ENCODE results near the gene LMO7. TPM values are rescaled to one million over a fixed set of nuclear protein-coding genes. Genes with fewer than 3 reads are reported as not detected.

The LMO7 gene
- total and polyA plus RNA-seq, 8 donors = 123 to 669 (median 202) TPM

DNA sequence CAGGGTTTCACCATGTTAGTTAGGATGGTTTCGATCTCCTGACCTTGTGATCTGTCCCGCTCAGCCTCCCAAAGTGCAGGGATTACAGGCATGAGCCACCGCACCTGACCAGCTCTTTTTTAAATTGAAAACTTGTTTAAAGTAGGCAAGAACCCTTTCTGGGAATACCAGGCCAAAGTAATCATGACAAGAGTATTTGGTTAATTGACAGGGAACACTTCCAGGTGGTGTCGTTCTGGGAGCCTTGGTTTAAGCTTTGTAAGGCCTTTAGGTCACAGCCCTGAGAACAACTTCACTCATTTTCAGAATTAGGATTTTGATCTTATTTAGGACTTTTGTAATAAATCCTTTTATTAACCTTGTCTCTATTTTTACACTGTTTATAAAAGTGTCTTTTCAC is 115.2 kb downstream of the LMO7 start:
- DNase-seq (no peak), ATAC-seq (peak; percentile 72)
- H3K9me3 ChIP-seq = peaks cover 0 to 7% of the 10 kb centered on the region in 2 donors
- H3K4me3 ChIP-seq = no peak overlapping the region
- H3K4me1 ChIP-seq = no peaks in the 10 kb centered on the region
- no peak overlapping the region for H3K27ac ChIP-seq
- H3K36me3 ChIP-seq = no peaks in the 10 kb centered on the region
- TF ChIP-seq, protein P1, sequence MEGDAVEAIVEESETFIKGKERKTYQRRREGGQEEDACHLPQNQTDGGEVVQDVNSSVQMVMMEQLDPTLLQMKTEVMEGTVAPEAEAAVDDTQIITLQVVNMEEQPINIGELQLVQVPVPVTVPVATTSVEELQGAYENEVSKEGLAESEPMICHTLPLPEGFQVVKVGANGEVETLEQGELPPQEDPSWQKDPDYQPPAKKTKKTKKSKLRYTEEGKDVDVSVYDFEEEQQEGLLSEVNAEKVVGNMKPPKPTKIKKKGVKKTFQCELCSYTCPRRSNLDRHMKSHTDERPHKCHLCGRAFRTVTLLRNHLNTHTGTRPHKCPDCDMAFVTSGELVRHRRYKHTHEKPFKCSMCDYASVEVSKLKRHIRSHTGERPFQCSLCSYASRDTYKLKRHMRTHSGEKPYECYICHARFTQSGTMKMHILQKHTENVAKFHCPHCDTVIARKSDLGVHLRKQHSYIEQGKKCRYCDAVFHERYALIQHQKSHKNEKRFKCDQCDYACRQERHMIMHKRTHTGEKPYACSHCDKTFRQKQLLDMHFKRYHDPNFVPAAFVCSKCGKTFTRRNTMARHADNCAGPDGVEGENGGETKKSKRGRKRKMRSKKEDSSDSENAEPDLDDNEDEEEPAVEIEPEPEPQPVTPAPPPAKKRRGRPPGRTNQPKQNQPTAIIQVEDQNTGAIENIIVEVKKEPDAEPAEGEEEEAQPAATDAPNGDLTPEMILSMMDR (IDR thresholded peaks at IDR 0.05) = no peak
- intact Hi-C loops (cut with DNase I) = no loop called here
- no peaks in the 10 kb centered on the region for H3K27me3 ChIP-seq

DNA sequence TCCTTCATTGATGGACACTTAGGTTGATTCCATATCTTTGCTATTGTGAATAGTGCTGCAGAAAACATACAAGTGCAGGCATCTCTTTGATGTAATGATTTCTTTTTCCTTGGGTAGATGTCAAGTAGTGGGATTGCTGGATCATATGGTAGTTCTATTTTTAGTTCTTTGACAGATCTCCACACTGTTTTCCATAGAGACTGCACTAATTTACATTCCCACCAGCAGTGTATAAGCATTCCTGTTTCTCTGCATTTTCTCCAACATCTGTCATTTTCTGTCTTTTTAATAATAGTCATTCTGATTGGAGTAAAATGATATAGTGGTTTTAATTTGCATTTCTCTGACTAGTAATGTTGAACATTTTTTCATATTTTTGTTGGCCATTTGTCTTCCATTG is 116.7 kb downstream of the LMO7 start:
- Histone ChIP-seq H3K36me3 (no peaks in the 10 kb centered on the region), H3K27ac (no peak overlapping the region), H3K9me3 (peaks cover 0 to 7% of the 10 kb centered on the region in 2 donors), H3K27me3 (no peaks in the 10 kb centered on the region), H3K4me3 (no peak overlapping the region), H3K4me1 (no peaks in the 10 kb centered on the region)
- no peak for DNase-seq
- TF ChIP-seq, protein P1 (IDR thresholded peaks at IDR 0.05) = no peak
- intact Hi-C loops (cut with DNase I) = no loop called here
- ATAC-seq = no peak

DNA sequence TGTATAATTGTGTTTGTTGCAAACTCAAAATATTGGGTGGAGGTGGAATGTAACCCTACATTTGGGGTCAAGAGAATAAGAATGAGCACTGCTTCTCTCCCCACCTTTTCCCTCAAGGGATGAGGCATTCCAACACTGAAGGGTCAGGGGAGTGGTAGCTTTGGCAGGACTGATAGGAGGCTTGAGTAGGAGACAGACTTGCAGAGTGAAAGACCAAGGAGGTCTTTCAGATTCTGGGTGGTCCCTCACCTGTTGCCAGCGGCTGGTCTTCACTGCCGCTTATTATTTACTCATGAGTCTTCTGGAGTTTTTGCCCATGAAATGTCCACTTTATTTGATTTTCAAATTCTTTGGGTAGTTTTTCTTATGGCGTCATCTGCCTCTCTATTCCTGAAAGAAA is 118.8 kb downstream of the LMO7 start:
- peaks cover 0 to 7% of the 10 kb centered on the region in 2 donors for H3K9me3 ChIP-seq
- no peak for DNase-seq
- H3K36me3 ChIP-seq = no peaks in the 10 kb centered on the region
- no peak for ATAC-seq
- H3K4me3 ChIP-seq = no peak overlapping the region
- TF ChIP-seq, protein P1 (IDR thresholded peaks at IDR 0.05) = no peak
- no peaks in the 10 kb centered on the region for H3K4me1 ChIP-seq
- intact Hi-C loops (cut with DNase I) = no loop called here
- no peak overlapping the region for H3K27ac ChIP-seq
- H3K27me3 ChIP-seq = no peaks in the 10 kb centered on the region

DNA sequence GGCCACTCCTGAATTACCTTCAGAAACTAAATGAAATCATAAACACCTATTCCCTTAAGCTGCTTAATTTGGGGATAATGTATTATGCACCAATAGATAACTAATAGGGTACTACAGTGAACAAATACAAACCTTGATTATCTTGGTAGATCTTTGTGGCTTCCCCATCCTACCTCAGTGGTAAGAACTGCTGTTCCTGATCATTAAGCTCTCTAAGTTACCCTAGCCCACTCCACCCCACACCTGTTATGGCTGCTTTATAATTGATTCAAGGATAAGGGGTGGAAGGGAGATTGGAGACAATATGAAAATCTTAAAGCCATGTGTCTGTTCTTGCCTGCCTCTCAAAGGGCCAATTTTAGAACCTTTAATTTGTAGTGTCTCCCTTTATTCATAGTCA is 121.2 kb downstream of the LMO7 start:
- Histone ChIP-seq H3K27ac (no peak overlapping the region), H3K9me3 (peaks cover 0 to 7% of the 10 kb centered on the region in 2 donors), H3K4me3 (no peak overlapping the region), H3K4me1 (peaks cover 0 to 11% of the 10 kb centered on the region in 2 donors), H3K36me3 (no peaks in the 10 kb centered on the region), H3K27me3 (no peaks in the 10 kb centered on the region)
- DNase-seq = no peak
- intact Hi-C loops (cut with DNase I) = no loop called here
- TF ChIP-seq, protein P1 (IDR thresholded peaks at IDR 0.05) = no peak
- no peak for ATAC-seq

DNA sequence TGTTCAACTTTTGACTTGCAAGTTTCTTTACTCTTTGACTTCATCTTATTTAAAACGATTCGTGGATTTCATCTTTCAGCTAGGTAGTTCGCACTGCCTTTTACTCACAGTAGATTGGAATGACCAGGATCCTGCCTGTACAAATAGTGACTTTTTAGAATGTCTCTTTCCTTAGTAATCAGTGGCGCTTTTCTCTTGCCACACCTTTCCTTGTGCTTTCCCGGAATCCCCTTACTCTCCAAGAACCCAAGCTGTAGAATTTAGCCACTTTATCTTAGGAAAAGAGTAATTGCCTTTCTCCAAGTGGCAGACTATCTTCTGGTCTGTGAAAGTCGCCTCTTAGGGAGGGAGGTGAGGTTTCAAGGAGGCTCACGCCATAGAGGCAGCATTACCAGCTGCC is 123.4 kb downstream of the LMO7 start:
- H3K27me3 ChIP-seq = no peaks in the 10 kb centered on the region
- TF ChIP-seq, protein P1 (IDR thresholded peaks at IDR 0.05) = no peak
- no peaks in the 10 kb centered on the region for H3K36me3 ChIP-seq
- DNase-seq (no peak), ATAC-seq (peak; percentile 8)
- peak overlapping the region; percentile 72 to 73 for H3K27ac ChIP-seq
- intact Hi-C loops (cut with DNase I) = no loop called here
- H3K4me3 ChIP-seq = no peak overlapping the region
- peaks cover 0 to 11% of the 10 kb centered on the region in 2 donors for H3K4me1 ChIP-seq
- no peaks in the 10 kb centered on the region for H3K9me3 ChIP-seq
